Muscle of leg (tissue), 11 donors: ENCODE measurements around the gene FOSL1. TPM values are rescaled to one million over a fixed set of nuclear protein-coding genes. Genes with fewer than 3 reads are reported as not detected.

Experiments used
- DNase-seq: peaks from one replicate; pipeline ENCODE4 v3.0.0; 2013
- H3K27ac ChIP-seq: one replicate; pipeline ENCODE4 v1.5.1; 2013; ENCODE audit warnings: mild to moderate bottlenecking, low read length, control low read depth
- H3K27me3 ChIP-seq: one replicate; pipeline ENCODE4 v1.6.1; 2013; ENCODE audit warnings: low read length; ENCODE audit not compliant: control insufficient read depth, insufficient read depth
- H3K36me3 ChIP-seq: one replicate; pipeline ENCODE4 v1.6.1; 2013; ENCODE audit warnings: low read length; ENCODE audit not compliant: control insufficient read depth, insufficient read depth
- H3K4me1 ChIP-seq: one replicate; pipeline ENCODE4 v1.6.1; 2013; ENCODE audit warnings: low read length; ENCODE audit not compliant: control insufficient read depth, insufficient read depth
- H3K4me3 ChIP-seq: one replicate; pipeline ENCODE4 v1.5.1; 2013; ENCODE audit warnings: low read length, control low read depth
- H3K9me3 ChIP-seq: replicated peaks from 2 replicates; pipeline ENCODE4 v1.6.1; 2013; ENCODE audit warnings: low read depth, low read length; ENCODE audit not compliant: control insufficient read depth
- WGBS: methylation state at CpG from one replicate; pipeline ENCODE4 v1.1.5; 2013; ENCODE audit warnings: missing lambda C conversion rate; ENCODE audit not compliant: insufficient coverage; 5-methylcytosine and 5-hydroxymethylcytosine counted together
- polyA plus RNA-seq, 8 donors: library from polyadenylated mRNA; unstranded; fragments of 120-200 nt; gene quantifications; one replicate each; pipeline versions ENCODE4 v1.2.1 to v1.2.3, GENCODE V29; 2013; ENCODE audit warnings: inconsistent platforms in 1 of 8, low replicate concordance in 1 of 8; ENCODE audit not compliant: insufficient read length in 8 of 8, insufficient read depth in 1 of 8
- total RNA-seq: library from RNA; stranded (reverse); fragments of 120-200 nt; gene quantifications from one replicate; pipeline ENCODE4 v1.2.4, GENCODE V29; 2013

FOSL1 gene
- total and polyA plus RNA-seq, 9 donors, result 0.19 to 0.66 (median 0.46) TPM; not detected in 1

- Histone ChIP-seq H3K4me1 (no peaks in the 10 kb centered on the region), H3K4me3 (no peak overlapping the region), H3K36me3 (no peaks in the 10 kb centered on the region), H3K27me3 (no peaks in the 10 kb centered on the region), H3K9me3 (no peaks in the 10 kb centered on the region), H3K27ac (no peak overlapping the region)
- WGBS, result 95% methylated on average over 3 of the region's 10 CpGs
- no peak for DNase-seq
Measured at GRCh38 chr11:65844231-65844872, 55.8 kb downstream of the FOSL1 start.

- Histone ChIP-seq H3K27ac (no peak overlapping the region), H3K4me1 (no peaks in the 10 kb centered on the region), H3K27me3 (no peaks in the 10 kb centered on the region), H3K4me3 (no peak overlapping the region), H3K36me3 (no peaks in the 10 kb centered on the region), H3K9me3 (no peaks in the 10 kb centered on the region)
- no CpG with 5 or more reads among the region's 3 CpGs for WGBS
- DNase-seq, result no peak
Measured at GRCh38 chr11:65843811-65844210, 56.4 kb downstream of the FOSL1 start.

DNA sequence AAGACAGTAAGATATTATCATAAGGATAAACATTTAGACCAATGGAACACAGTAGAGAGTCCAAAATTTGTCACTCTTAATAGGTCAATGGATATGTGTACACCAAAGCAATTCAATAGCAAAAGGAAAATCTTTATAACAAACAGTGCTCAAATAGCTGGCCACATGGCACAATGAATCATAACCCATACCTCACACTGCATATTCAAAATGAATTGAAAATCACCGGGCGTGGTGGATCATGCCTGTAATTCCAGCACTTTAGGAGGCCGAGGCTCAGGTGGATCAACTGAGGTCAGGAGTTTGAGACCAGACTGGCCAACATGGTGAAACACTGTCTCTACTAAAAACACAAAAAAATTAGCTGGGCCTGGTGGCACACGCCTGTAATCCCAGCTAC, 58.0 kb downstream of the FOSL1 start:
- no CpG with 5 or more reads among the region's 4 CpGs for WGBS
- H3K27me3 ChIP-seq, result no peaks in the 10 kb centered on the region
- no peak for DNase-seq

More for the DNA sequence above, 58.0 kb downstream of the FOSL1 start:
- Histone ChIP-seq H3K9me3 (no peaks in the 10 kb centered on the region), H3K4me1 (no peaks in the 10 kb centered on the region), H3K4me3 (no peak overlapping the region), H3K36me3 (no peaks in the 10 kb centered on the region), H3K27ac (no peak overlapping the region)

Other genes starting within 250 kb of the FOSL1 start
- gene RELA, start 237.5 kb downstream of the FOSL1 start, total RNA-seq, result 18.8 TPM
- 10 to 100 TPM; 38.6 to 54.2 (median 44.5) TPM for gene RELA, start 237.5 kb downstream of the FOSL1 start, polyA plus RNA-seq
- gene KAT5, start 188.1 kb downstream of the FOSL1 start, total RNA-seq, result 40.4 TPM
- gene KAT5, start 188.1 kb downstream of the FOSL1 start, polyA plus RNA-seq, result 10 to 100 TPM; 31.1 to 45.4 (median 39.7) TPM
- gene RNASEH2C, start 179.6 kb downstream of the FOSL1 start, total RNA-seq, result 35.1 TPM
- 10 to 100 TPM; 23.3 to 37.8 (median 25.6) TPM for gene RNASEH2C, start 179.6 kb downstream of the FOSL1 start, polyA plus RNA-seq
- gene AP5B1, start 119.4 kb downstream of the FOSL1 start, total RNA-seq, result 1.6 TPM
- 1 to 10 TPM; 1.6 to 3.4 (median 2.2) TPM for gene AP5B1, start 119.4 kb downstream of the FOSL1 start, polyA plus RNA-seq
- not detected for gene OVOL1, start 113.3 kb downstream of the FOSL1 start, total RNA-seq
- 1 to 10 TPM in 1 of 8 donors, under 1 TPM in 2, not detected in 5; 0.32 to 1.7 (median 0.41) TPM for gene OVOL1, start 113.3 kb downstream of the FOSL1 start, polyA plus RNA-seq
- 0.98 TPM for gene SNX32, start 66.4 kb downstream of the FOSL1 start, total RNA-seq
- 1 to 10 TPM in 7 of 8 donors, under 1 TPM in 1; 1.00 to 2.6 (median 1.5) TPM for gene SNX32, start 66.4 kb downstream of the FOSL1 start, polyA plus RNA-seq
- gene CFL1, start 42.2 kb downstream of the FOSL1 start, total RNA-seq, result 436 TPM
- 100 to 1,000 TPM; 590 to 789 (median 728) TPM for gene CFL1, start 42.2 kb downstream of the FOSL1 start, polyA plus RNA-seq
- 34.4 TPM for gene MUS81, start 40.0 kb downstream of the FOSL1 start, total RNA-seq
- 10 to 100 TPM; 35.7 to 49.5 (median 46.6) TPM for gene MUS81, start 40.0 kb downstream of the FOSL1 start, polyA plus RNA-seq
- gene EFEMP2, start 27.6 kb downstream of the FOSL1 start, total RNA-seq, result 73.9 TPM
- 100 to 1,000 TPM in 6 of 8 donors, 10 to 100 TPM in 2; 84.6 to 138 (median 116) TPM for gene EFEMP2, start 27.6 kb downstream of the FOSL1 start, polyA plus RNA-seq
- gene CTSW, start 20.6 kb downstream of the FOSL1 start, total RNA-seq, result 0.75 TPM
- 1 to 10 TPM in 2 of 8 donors, under 1 TPM in 6; 0.48 to 2.3 (median 0.72) TPM for gene CTSW, start 20.6 kb downstream of the FOSL1 start, polyA plus RNA-seq
- 47.1 TPM for gene FIBP, start 11.9 kb downstream of the FOSL1 start, total RNA-seq
- 10 to 100 TPM; 52.9 to 63.8 (median 60.7) TPM for gene FIBP, start 11.9 kb downstream of the FOSL1 start, polyA plus RNA-seq
- 14.2 TPM for gene CCDC85B, start 9.7 kb downstream of the FOSL1 start, total RNA-seq
- gene CCDC85B, start 9.7 kb downstream of the FOSL1 start, polyA plus RNA-seq, result 10 to 100 TPM; 15.0 to 23.9 (median 21.8) TPM
- 13.6 TPM for gene C11orf68, start 18.7 kb upstream of the FOSL1 start, total RNA-seq
- gene C11orf68, start 18.7 kb upstream of the FOSL1 start, polyA plus RNA-seq, result 10 to 100 TPM; 31.9 to 40.2 (median 36.8) TPM
- gene DRAP1, start 19.0 kb upstream of the FOSL1 start, total RNA-seq, result 74.4 TPM
- gene DRAP1, start 19.0 kb upstream of the FOSL1 start, polyA plus RNA-seq, result 100 to 1,000 TPM in 2 of 8 donors, 10 to 100 TPM in 6; 73.4 to 105 (median 93.7) TPM
- 0.09 TPM for gene TSGA10IP, start 45.1 kb upstream of the FOSL1 start, total RNA-seq
- gene TSGA10IP, start 45.1 kb upstream of the FOSL1 start, polyA plus RNA-seq, result under 1 TPM in 4 of 8 donors, not detected in 4; 0.09 to 0.19 (median 0.12) TPM
- 27.6 TPM for gene SART1, start 61.3 kb upstream of the FOSL1 start, total RNA-seq
- gene SART1, start 61.3 kb upstream of the FOSL1 start, polyA plus RNA-seq, result 10 to 100 TPM; 39.0 to 52.3 (median 42.9) TPM
- gene EIF1AD, start 101.8 kb upstream of the FOSL1 start, total RNA-seq, result 26.0 TPM
- gene EIF1AD, start 101.8 kb upstream of the FOSL1 start, polyA plus RNA-seq, result 10 to 100 TPM; 15.9 to 21.3 (median 18.6) TPM
- 35.7 TPM for gene BANF1, start 102.1 kb upstream of the FOSL1 start, total RNA-seq
- 100 to 1,000 TPM; 220 to 264 (median 246) TPM for gene BANF1, start 102.1 kb upstream of the FOSL1 start, polyA plus RNA-seq
- gene CST6, start 111.6 kb upstream of the FOSL1 start, total RNA-seq, result not detected
- gene CST6, start 111.6 kb upstream of the FOSL1 start, polyA plus RNA-seq, result 1 to 10 TPM in 1 of 8 donors, not detected in 7; 1.0 TPM
- gene CATSPER1, start 126.1 kb upstream of the FOSL1 start, total RNA-seq, result 0.09 TPM
- gene CATSPER1, start 126.1 kb upstream of the FOSL1 start, polyA plus RNA-seq, result under 1 TPM in 3 of 8 donors, not detected in 5; 0.16 to 0.19 (median 0.16) TPM
- gene GAL3ST3, start 148.8 kb upstream of the FOSL1 start, total RNA-seq, result 0.80 TPM
- 1 to 10 TPM in 3 of 8 donors, under 1 TPM in 5; 0.22 to 1.7 (median 0.93) TPM for gene GAL3ST3, start 148.8 kb upstream of the FOSL1 start, polyA plus RNA-seq
- gene SF3B2, start 152.0 kb upstream of the FOSL1 start, total RNA-seq, result 96.9 TPM
- gene SF3B2, start 152.0 kb upstream of the FOSL1 start, polyA plus RNA-seq, result 100 to 1,000 TPM; 124 to 168 (median 144) TPM
- gene PACS1, start 169.9 kb upstream of the FOSL1 start, total RNA-seq, result 13.2 TPM
- gene PACS1, start 169.9 kb upstream of the FOSL1 start, polyA plus RNA-seq, result 10 to 100 TPM; 25.9 to 41.3 (median 32.0) TPM